HG03196 (cell line): ENCODE measurements around the gene TBX21.

ENCODE experiments used
- ATAC-seq: cut with Tn5 transposase; IDR thresholded peaks from one replicate; pipeline ENCODE4 v1.9.1; 2021; ENCODE audit not compliant: unreplicated experiment

The TBX21 gene, protein sequence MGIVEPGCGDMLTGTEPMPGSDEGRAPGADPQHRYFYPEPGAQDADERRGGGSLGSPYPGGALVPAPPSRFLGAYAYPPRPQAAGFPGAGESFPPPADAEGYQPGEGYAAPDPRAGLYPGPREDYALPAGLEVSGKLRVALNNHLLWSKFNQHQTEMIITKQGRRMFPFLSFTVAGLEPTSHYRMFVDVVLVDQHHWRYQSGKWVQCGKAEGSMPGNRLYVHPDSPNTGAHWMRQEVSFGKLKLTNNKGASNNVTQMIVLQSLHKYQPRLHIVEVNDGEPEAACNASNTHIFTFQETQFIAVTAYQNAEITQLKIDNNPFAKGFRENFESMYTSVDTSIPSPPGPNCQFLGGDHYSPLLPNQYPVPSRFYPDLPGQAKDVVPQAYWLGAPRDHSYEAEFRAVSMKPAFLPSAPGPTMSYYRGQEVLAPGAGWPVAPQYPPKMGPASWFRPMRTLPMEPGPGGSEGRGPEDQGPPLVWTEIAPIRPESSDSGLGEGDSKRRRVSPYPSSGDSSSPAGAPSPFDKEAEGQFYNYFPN

DNA sequence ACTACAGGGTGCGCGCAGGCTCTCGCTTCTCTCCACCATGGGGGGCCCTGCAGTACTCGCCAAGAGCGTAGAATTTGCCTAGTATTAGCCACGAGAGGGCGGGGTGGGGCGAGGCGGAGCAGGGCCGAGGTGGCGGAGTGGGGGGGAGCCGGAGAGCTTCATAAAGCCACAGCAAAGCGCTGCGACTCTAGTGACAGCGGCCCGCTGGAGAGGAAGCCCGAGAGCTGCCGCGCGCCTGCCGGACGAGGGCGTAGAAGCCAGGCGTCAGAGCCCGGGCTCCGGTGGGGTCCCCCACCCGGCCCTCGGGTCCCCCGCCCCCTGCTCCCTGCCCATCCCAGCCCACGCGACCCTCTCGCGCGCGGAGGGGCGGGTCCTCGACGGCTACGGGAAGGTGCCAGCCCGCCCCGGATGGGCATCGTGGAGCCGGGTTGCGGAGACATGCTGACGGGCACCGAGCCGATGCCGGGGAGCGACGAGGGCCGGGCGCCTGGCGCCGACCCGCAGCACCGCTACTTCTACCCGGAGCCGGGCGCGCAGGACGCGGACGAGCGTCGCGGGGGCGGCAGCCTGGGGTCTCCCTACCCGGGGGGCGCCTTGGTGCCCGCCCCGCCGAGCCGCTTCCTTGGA is at the start of gene TBX21:
Gene TBX21, plus strand, starts transcription at position 190 of the 627 bp plus-strand sequence. Its CDS starts 219 bp downstream, at position 409.
- ATAC-seq, result peak; percentile 62

DNA sequence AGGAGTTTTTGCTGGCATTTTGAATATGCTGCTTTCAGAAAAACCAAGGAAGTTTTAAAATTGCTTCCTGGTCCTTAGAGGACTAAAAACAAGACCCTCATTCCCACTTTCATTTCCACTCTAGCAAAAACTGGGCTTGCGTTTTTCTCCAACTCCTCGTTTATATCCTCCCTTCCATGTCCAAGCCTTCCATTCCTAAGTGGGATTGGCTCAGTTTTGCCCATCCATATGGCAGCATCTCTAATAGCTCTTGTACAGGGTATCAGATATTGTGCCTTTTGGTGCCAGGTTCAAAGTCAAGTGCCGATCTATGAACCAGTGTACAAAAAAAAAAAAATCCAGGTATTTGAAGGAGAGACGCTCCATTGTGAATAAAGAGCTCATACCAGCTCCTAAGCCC is 49.0 kb upstream of the TBX21 start:
- no peak for ATAC-seq

DNA sequence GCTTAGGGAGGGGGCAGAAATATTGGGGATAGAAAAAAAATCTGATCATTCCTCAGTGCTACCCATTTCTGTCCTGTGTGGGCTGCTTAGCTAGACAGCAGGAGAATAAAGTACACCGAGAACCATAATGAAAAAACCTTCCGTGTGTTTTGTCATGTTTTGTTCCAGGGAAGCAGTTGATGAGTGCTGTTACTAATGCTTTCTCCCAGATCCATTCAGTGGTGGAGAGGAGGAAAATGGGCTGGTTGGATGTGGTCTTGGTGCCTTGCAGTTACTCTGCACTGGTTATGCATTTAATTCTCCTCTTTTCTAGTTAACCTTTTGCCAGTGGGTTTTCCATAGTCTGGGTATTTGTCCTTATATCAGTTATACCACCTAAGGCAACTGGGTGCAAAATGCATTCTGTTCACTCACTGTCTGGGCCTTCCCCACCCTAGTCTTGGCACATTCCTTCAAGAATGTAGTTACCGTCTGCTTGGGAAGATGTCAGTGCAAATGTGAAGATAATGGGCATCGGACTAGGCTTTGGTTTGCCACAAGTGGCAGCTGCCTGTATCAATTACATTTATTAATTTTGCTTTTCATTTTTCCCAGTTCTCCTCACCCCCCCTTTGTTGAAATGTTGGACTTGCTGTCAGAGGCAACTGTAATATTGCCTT is 48.4 kb upstream of the TBX21 start:
- ATAC-seq, result no peak

DNA sequence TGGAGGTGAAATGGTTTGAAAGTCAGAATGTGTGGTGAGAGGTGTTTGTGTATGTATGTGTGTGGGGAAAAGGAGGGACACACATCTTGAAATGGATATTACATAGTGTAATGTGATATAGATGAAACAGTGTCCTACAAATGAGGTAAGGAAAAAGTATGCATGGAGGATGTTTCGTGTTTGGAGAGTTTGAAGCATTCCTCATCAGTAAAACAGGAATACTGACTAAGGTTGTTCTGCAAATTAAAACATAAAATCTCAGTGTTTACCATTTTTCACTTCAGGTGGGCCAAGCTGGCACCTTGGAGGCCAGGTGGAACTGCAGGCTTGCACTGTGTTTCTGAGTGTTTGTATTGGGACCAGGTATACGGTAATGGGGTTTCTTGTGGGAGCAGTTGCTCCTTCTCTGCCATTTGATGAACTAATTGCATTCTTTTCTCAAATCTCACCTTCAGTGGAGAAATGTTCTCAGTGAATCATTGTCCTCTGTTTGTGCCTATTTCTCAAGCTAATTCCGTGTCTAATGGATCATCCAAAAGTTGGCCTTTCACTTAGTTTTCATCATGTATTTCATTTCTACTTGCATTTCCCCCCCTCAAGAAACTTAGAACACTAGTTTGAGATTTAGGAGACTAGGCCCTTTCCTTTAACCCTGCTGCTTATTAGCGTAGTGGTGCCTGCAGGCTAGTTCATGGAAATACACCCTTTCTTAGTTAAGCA is 47.3 kb upstream of the TBX21 start:
- no peak for ATAC-seq

DNA sequence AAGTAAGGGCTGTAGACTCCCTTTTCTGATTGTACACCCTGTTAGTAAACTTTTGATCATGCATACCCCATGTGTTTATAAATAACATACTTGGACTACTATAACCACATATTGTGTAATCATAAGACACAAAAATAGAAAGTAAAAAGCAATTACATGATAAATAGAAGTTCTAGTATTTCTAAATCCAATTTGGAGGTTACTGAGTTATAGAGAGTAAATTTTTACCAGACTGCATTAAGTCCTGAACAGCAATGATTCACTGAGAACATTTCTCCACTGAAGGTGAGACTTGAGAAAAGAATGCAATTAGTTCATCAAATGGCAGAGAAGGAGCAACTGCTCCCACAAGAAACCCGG is 46.8 kb upstream of the TBX21 start:
- ATAC-seq, result no peak

DNA sequence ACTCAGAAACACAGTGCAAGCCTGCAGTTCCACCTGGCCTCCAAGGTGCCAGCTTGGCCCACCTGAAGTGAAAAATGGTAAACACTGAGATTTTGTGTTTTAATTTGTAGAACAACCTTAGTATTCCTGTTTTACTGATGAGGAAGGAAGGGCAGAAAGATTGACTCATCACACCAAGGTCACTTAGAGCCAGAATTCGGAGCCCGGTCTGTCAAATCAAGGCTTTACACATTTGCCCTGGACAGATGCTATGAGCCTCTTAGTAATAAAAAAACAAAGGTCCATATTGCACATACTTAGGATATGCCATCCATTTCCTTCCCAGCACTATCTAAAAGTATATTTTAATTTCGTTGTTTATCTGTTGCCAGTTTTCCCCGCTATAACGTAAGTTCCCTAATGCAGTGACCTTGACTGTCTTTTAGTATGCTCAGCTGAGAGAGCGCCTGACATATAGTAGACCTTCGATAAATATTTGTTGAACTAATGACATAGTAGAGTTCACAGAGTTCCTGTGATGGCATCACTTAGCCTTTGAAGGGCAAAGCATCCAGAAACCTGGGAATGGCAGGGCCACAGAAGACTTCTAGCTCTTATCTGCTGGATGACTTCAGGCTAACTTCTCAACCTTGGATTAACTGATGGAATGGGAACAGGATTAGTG is 46.2 kb upstream of the TBX21 start:
- no peak for ATAC-seq

DNA sequence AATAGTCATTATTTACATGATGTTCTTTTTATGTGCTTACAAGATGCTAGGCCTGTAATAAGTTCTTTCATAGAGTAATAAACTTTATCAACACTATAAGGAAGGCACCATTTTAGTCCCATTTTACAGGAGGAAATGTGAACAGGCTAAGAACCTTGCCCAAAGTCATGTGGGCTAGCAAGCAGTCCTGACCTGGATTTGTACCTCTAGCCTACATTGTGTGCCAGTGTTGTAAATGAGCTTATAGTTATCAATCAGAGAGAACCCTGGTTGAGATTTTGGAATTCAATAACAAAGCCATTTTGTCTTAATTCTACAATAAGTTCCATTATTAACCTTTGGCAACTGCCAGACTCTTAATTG is 45.7 kb upstream of the TBX21 start:
- ATAC-seq, result no peak

DNA sequence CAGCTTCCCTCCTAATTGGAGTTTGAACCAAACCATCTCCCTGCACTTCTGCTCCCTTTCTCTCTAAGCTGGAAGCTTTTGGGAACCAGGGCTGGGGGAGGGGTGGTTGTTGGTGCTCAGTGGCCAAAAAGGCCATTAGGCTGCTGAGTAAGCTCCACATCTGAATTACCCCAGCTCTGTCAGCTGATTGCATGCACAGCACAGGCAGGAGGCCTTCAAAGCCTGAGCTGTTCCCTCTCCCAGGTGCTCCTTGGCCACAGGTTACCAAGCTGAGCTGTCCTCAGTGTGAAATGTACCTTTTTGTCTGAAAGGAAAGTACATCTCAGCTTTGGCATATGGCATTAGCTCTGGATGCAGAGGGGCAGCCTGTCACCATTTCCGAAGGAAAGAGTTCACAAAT is 45.3 kb upstream of the TBX21 start:
- ATAC-seq, result no peak

DNA sequence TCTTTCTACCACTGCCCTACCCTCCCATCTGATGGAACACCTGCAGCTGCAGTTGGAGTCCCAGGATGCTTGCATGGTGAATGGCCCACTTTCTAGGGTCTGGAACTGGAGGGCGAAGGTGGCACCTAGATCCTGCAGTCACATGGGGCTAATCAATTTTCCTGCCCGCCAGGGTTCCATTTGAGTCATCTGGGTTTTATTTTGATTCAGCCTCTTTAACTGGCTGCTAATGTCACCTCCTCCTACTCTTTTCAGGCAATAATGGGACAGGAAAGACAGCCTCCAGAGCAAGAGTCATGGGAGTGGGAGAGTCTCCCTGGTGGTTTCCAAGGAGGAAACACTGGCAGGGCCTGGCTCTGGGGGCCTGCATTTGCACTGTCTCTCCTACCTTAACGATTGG is 42.9 kb upstream of the TBX21 start:
- no peak for ATAC-seq

DNA sequence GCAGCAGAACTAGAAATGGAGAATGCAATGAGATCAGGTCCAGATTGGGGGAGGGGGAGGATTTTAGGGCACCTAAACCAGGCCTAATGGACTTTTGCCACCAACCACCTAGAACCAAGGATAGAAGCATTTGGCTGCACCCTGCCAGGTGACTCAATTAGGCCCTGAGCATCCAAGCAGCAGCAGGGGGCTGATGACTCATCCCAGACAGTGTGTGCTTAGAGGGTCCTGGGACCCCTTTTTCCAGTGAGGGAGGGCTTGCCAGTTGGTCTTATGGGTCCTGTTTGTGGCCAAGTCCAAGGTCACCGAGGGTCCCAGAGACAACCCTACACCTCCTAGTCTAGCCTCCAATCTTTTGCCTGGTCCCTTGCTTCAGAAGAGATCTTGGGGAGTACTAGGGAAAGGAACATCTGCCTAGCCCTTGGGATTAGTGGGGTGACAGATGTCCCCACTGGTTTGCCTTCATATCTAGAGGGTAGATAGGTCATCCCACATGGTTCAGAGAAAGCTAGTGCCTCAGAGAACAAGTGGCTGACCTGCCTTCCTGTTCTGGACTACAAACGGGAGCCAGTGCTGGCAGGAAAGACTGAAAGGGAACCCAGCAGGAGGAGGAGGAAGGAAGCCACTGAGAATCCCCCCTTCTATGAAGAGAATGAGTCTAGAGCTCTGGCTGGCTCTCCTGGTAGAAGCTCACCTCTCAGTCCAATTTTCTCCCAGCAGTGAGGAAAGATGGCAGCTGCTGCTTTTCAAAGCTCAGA is 40.7 kb upstream of the TBX21 start:
- no peak for ATAC-seq

DNA sequence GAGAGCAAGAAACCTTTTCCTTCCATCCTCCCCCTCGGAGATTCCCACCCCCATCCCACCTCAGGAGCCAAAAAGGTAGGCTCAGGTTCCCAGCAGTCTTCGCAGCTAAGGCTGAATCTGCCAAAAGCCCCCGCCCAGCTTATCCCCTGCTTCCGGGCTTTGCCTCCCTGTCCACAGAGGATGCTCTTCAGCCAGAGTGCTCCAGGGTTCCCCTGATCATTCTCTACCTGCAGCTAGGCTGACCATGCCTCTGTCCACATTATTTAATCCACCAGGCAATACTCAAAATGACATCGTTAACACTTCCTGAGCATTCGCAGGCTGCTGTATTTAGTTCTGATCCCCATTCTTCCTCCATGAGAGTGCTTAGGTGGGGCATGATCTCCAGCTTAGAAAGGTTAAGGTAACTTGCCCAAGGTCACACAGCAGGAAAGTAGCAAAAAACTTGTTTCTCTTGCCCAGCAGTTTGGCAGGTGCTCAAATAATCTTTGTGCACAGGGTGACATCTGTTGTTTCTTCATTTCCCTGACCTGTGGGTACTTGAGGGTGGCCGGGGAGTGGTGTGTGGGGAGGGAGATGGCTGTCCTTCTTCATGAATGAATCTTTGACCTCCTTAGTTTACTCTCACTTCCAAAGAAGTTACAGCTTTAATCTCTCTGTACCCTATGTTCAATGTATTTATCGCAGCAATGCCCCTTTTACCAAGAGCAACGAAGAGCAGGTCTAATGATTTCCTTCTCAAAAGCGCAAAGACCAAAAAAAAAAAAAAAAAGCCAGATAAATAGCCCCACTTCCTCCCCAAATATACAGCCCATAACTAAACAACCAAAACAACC is 39.9 kb upstream of the TBX21 start:
- no peak for ATAC-seq

DNA sequence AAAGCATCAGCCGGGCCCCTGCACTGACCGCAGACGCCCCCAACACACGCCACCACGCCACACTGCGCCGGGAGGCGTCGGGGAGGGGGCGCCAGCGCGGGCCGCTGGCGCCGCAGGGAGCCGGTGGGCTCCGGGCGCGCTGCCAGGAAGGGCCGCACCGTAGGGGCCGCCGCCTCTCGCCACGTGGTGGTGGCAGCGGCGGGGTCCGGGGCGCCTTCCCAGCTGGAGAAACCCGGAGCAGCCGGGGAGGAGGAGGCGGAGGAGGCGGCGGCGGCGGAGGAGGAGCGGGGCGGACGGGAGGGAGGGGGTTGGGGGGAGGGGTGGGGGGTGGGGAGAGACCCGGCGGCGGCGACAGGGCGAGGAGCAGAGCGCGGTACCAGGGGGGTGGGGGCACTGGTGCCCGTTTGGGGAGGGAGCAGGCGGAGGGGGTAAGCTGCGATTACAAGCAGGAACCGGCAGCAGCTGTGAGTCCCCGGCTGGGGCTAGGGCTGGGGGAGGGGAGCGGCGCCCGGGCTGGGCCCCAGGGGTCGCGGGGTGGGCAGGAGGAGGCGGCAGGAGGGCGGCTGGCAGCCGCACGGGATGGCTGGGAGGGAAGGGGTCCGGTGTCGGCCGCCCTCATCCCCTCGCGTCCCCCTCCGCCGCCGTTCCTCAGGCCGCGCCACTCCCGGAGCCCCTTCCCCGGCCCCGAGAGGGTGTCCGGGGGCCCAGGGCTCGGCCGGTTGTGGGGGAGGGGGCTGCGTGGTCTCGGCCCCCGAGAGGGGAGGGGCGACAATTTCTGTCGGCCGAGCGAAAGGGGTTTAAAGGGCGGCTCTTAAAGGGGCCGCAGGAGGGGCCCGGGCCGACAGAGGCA is 39.1 kb upstream of the TBX21 start, which contains the start of gene TBKBP1:
Gene TBKBP1, plus strand, starts transcription at position 431 of the 850 bp plus-strand sequence. CDS start 1,952 bp downstream, outside the sequence.
- ATAC-seq, result no peak

DNA sequence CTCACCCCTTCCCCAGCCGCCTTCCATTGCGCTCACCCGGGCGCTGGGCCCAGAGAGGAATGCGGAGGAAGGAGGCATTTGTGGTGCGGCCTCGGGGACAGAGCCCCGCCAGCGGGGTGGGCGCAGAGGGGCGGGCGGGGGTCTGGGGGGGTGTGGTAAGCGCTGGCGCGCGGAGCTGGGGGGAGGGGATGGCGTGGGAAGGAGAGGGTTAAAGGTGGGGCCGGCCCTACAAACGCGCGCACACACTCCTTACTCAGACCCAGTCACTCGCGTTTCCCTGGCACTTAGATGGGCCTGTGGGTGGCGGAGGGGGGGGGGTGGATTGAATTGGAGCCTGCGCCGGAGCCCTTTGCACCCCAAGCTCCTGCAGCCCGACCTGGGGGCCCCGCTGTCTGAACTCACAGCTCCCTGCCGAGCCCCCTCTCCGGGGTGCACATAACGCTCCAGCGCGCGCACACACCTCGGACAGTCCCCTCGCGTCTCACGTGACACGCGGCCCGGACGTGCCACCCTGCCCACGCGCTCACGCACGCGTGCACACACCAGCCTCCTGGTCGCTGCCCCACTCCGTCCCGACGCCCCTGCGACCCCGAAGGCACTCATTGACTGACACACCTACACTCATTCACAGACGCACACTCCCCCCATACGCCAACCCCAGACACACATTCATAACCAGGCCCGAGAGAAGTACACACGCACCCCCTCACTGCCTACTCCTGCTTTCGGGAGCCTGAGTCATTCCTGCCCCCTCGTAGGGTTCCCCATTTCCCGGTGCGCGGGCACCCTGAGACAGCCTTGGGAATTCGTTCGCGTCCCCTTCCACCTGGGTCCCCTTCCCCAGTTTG is 38.2 kb upstream of the TBX21 start:
- ATAC-seq, result no peak

DNA sequence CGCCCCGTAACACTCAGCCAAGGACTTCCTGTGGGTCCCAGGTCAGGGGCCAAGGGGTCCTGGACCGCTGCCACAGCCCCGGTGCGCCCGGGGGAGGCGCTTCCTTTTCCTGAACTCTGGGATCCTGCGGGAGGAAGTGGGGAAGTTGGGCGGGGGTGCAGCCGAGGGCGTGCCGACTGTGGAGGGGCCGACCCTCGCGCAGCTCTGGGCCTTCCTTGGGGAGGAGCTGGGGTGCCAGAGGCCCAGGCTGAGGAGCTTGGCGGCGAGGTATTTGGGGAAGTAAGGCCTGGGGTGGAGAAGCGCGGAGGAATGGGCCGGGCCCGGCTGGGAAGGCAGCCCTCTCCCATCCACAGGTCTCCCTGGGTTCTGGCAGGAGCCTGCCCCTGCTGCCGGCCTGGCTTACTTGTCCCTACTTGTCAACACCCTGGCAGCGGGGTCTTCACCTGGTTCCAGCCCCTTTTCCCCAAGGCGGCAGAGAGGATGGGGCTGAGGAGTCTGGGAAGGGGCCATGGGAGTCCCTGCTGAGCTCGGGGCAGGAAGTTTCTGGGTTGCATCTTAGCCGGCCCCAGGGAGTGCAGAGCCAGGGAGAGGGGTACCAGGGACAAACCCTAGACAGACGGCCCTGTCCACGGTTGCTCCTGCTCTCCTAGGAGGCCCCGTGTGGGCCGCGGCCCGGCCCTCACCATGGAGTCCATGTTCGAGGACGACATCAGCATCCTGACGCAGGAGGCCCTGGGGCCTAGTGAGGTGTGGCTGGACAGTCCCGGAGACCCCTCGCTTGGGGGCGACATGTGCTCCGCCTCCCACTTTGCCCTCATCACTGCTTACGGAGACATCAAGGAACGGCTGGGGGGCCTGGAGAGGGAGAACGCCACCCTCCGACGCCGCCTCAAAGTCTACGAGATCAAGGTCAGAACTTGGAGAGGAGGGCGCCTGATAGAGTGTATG is 37.3 kb upstream of the TBX21 start:
- ATAC-seq, result no peak

DNA sequence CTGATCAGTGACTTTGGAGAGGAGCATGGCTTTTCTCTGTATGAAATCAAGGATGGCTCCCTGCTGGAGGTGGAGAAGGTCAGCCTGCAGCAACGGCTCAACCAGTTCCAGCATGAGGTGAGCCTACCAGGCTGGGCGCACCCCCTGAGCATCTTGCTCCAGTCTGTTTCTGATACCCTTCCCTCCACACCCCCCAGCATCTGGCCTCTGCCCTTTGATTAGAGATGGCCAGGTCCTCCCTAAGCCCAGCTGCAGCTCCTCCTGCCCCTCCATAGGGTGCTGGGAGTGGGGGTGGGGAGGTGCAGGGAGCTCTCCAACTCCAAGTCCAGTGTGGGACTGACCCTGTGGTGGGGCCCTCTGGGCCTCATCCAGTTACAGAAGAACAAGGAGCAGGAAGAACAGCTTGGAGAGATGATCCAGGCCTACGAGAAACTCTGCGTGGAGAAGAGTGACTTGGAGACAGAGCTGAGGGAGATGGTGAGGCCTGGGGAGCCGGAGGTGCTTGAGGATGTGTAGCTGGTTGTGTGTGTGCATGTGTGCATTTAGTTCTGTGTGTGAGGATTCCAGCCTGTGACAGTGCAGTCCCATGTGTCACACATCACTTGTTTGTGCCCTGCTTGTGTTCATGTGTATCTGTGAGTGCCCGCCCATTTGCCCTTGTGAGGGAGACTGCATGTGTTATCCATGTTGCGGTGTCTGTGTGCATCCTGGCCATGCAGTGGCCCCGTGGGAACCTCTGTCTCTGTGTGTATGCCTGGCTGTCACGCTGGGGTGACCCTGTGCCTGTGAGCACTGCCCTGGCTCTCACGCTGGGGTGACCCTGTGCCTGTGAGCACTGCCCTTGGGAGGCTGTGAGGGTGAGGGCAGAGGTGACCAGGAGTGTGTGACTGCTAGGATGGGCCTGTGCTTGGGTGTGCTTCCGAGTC is 36.1 kb upstream of the TBX21 start:
- no peak for ATAC-seq
